HG02678 (cell line): ENCODE results near the gene RYR3.

Experiments
- ATAC-seq: cut with Tn5 transposase; IDR thresholded peaks from one replicate; pipeline ENCODE4 v1.9.1; 2021; ENCODE audit warnings: mild to moderate bottlenecking, moderate library complexity; ENCODE audit not compliant: unreplicated experiment

RYR3 gene

GRCh38 chr15:33500432-33501195 is 189.8 kb downstream of the RYR3 start:
- no peak for ATAC-seq

GRCh38 chr15:33503681-33504080 is 192.9 kb downstream of the RYR3 start:
- ATAC-seq, result no peak

DNA sequence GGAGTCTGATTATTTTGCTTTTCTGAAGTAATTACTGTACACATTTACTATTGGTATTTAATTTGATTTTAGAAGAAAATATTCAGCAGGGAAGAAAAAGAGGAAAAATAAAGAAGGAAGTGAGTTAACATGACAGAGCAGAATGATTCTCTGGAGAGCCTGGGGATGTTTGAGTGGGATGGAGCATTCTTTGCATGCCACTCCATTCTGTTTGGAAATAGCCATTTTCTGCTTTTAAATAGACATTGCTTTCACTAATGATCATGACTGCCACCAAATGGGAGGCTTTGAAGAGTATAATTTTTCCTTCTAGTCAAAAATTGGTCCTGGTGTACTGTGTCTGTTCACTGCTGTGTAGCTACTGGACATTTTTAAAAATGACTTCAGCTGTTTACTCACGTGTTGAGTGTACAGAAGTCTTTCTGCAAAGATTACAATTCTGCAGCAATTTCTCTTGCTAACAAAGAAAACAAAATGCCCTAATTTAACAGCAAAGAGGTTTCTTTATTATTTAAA is 196.1 kb downstream of the RYR3 start:
- ATAC-seq, result no peak

DNA sequence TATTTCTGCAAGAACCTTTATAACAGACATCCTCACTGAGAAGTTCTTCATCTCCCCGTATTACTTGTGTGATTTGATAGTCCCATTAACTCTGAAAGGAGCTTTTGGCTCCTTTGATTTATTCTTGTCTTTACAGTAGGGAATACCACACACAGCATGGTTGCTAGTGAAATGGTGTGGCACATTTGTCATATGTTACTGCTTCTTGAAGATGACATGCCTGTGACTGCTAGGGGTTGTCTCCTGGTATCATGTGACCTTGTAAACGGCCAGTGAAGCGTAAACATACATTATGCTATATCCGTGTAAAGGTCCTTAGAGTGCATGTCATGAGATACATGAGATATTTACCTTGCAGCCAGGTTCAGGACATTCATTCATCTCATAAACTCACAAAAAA is 197.9 kb downstream of the RYR3 start:
- ATAC-seq, result no peak

DNA sequence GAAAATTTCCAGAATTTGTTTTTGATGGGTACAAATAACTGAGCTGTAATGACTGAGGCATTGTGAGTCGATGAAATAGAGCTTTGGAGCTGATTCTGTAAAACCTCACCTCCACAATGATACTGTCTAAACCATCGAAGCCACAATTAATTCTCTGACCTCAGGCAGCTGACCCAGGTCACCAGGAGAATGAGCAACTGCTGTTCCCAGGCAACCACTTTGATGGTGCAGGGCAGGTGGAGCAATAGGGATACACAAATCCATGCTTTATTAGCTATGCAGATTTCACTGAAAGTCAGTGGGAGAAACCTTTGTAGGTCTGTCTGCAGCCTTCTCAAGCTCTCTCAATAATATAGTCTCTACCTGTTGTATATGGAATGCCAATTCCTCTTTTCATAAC is 204.4 kb downstream of the RYR3 start:
- no peak for ATAC-seq

- no peak for ATAC-seq
These were observed 205.8 kb downstream of the RYR3 start for GRCh38 chr15:33516563-33516962.

DNA sequence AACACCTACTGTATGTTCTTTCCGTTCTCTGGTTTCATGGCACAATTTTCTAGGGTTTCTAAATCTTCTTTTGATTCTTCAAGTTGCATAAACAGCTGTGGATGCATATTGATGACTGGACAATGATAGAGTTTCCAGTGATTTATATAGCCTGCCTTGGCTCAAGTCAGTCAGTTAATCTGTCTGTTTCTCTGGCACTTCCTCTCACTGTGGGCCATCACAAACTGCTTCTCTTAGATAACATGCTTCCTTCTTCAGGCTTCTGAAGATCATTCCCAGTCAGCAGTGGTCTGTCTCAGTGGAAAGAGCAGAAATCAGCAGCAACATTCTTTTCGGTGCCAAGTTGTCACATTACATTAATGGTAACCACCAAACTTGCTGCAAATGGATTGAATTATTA is 207.2 kb downstream of the RYR3 start:
- no peak for ATAC-seq

GRCh38 chr15:33518421-33518820 is 207.7 kb downstream of the RYR3 start:
- no peak for ATAC-seq

GRCh38 chr15:33524274-33524673 is 213.5 kb downstream of the RYR3 start:
- ATAC-seq, result no peak

- no peak for ATAC-seq
These were observed 215.8 kb downstream of the RYR3 start for GRCh38 chr15:33526532-33526931.

- no peak for ATAC-seq
These were observed 222.4 kb downstream of the RYR3 start for GRCh38 chr15:33533197-33533596.

DNA sequence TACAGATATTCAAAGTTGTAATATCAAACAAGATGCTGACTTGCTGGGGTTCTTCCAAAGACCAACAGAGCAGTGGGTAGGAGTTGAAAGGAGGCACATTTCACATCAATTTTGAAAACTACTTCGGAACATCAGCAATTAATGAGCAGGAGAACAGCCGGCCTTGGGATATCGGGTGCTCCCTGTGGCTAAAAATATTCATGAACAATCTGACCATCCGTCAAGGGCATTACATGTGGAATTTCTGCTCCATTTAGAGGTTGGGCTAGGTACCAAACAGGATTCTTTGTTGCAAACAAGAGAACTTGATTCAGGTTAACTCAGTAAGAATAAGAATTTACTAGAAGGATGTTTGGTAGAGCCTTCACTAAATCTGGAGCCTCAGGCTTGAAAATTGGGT is 223.9 kb downstream of the RYR3 start:
- no peak for ATAC-seq

- ATAC-seq, result no peak
These were observed 224.4 kb downstream of the RYR3 start for GRCh38 chr15:33535135-33535534.

DNA sequence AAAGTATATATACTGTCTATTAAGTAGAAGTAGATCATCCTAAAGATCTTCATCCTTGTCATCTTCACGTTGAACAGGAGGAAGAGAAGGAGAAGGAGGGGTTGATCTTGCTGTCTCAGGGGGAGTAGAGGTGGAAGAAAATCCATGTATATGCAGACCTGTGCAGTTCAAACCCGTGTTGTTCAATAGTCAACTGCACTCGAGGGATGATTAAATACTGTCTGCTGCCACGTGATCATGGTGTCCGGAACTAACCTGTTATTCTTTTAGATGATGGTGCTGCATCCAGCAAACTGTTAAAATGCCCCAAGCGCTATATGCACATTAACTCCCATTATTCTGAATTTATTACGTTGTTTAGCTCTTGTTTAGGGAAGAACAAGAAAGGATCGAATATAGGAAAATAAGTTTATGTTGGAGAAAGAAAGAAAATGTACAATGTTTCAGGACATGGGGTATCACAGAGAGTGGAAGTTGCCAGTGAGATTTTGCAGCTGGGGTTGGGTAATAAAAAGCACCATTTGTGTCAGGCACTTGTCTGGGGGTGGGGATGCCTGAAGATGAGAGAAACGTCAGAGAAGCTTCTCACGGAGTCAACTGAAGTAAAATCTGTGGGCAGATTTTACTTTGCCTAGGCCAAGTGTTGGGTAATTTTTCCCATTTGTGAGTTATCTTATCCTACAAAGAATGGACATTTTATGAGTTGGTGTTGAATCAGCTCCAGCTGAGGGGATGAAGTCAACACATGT is 229.2 kb downstream of the RYR3 start:
- ATAC-seq, result no peak

DNA sequence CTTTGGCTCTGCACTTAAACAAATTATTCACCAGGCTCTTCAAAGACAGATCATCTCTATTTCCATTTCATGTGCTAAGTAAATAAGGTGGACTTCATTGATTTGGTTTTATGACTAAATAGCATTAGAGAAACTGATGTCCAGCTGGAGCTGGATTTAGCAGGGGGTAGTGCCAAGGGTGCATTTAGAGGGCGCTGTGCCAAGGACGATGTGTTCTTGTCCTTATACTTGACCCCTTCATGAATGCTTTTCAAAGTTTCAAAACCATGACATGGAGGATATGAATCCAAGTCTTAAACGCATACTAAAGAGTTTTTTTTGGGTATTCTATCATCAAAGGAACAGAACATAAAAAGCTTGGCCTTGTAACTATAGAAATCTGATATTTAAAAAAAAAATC is 233.2 kb downstream of the RYR3 start:
- ATAC-seq, result no peak

- no peak for ATAC-seq
These were observed 235.1 kb downstream of the RYR3 start for GRCh38 chr15:33545866-33546265.

GRCh38 chr15:33547876-33548275 is 237.1 kb downstream of the RYR3 start:
- ATAC-seq, result no peak

DNA sequence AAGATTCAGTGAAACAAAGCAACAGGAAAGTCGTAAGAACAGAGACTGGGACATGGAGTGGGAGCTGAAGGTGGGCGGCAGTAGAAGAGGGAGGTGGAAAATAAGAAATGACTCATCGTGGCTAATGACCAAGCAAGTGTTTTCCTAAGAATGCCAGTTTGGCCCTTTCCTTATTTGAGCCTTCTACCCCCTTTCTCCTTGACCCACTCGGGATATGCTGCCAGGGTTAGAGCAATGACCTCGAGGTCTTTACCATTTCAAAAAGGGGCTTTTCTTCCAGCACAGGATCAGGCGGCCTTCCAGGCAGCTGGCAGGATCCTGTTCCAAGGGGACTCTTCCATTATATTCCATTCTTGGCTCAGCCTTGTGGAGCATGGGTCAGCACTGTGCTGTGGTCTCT is 241.1 kb downstream of the RYR3 start:
- ATAC-seq, result no peak

GRCh38 chr15:33553157-33553556 is 242.4 kb downstream of the RYR3 start:
- ATAC-seq, result no peak

DNA sequence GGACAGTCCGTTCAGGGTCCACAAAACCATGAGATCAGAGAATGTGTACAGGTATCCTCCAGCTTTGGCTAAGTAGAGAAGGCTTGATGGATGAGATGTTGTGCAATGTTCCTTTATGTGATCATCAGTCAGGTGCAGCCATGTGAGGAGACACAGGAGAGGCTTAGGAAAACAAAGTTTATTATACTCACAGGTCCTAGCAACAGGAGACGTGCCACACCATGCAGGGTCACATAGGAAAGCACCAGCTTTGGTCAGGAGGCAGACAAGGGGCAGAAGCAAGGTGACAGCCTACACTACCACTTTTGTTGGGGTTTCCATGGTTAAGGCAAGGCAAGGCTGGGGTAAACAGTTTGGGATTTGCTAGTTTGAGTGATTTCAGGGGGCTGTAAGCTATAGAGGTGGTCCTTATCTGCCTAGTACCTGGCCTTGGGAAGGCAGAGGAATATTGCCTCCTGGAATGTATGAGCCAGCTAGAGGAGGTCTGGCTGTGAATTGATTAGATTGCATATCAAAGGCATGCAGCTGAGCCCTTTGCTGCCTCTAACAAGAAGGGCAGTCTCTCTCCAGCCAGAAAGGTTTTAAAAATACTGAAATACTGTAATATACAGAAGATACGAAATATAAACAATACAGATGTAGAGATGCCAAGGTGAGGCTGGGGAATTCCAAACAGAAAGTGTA is 248.6 kb downstream of the RYR3 start:
- no peak for ATAC-seq

DNA sequence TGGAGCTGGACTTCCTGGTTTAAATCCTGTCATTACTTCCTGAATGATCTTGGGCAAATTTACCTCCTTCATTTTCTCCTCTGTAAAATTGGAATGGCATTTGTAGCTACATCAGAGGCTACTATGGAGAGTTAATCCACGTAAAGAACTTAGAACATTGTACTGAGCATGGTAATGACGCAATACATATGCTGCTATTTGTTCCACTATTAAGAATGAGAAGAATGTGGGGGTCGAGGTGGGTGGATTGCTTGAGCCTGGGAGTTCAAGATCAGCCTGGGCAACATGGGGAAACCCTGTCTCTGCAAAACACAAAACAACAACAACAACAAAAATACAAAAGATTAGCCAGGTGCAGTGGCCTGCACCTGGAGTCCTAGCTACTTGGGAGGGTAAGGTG is 250.6 kb downstream of the RYR3 start:
- no peak for ATAC-seq

DNA sequence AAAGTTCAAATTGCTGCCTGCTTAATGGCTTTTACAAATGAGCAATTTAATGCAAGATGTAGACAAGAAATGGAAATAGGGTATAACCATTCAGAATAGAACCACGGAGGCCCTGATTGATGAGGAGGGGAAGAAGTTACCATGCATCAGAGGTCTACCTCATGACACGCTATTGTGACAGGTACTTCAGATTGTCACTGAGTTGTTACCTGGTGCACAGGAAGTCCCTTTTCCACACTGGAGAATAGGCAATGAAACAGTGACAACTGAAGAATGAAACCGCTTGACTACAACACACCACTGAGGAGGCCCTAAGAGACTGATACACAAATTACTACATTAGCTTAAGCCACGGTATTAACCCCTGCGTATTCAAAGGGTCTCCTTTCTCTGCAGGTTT is 251.2 kb downstream of the RYR3 start:
- no peak for ATAC-seq
